Transverse colon (tissue), 4 donors: ENCODE data around the gene SWAP70.

Experiments
- CTCF ChIP-seq, 5 experiments: fragments of 200-600 bp in 3 of 5; fragments of 450-650 bp in 2 of 5; sonication (generic) in 3 of 5; IDR thresholded peaks; 1 replicate in 2 of 5; 2 replicates in 3 of 5; pipeline ENCODE4 v1.5.1; 2016 to 2017; ENCODE audit warnings: antibody characterized with exemption in 5 of 5, inconsistent platforms in 3 of 5, mild to moderate bottlenecking in 2 of 5, moderate library complexity in 1 of 5
- POLR2A ChIP-seq: fragments of 450-650 bp; IDR thresholded peaks from one replicate; pipeline ENCODE4 v1.6.1; 2016; ENCODE audit warnings: antibody characterized with exemption, mild to moderate bottlenecking, moderate library complexity
- POLR2AphosphoS5 ChIP-seq, 3 donors: sonication (generic); formaldehyde crosslinking; IDR thresholded peaks; one replicate each; pipeline ENCODE4 v1.6.1; 2016; ENCODE audit warnings: antibody characterized with exemption in 3 of 3

DNA sequence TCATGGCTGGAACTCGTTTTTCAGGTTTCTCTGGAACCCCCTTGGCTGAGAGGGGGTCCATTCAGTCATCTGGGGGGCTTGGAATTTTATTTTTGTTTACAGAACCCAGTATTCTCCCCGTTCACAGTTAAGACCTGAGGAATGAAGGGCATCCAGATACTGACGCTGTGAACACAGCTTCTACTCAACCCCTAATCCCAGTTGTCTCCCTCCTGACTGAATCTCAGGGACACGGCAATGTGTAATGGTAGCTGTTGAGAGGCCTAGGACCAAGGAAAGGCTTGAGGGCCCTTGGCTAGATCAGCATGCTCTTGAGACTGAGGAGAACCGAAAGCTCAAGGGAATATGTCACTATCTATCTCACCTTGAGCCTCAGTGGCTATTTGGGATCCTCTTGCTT is 113.6 kb downstream of the SWAP70 start:
- TF ChIP-seq CTCF (IDR thresholded peaks at IDR 0.05) (no peak), POLR2A (no peak), POLR2AphosphoS5 (IDR thresholded peaks at IDR 0.05) (no peak)
